Thyroid gland (tissue), 4 donors: ENCODE results near the gene MEIOC. TPM values are rescaled to one million over a fixed set of nuclear protein-coding genes. Genes with fewer than 3 reads are reported as not detected.
"Not testable (repeated sequence)": the region's sequence is repeated elsewhere in the genome, so short reads cannot be mapped to it uniquely, and the experiment has no call there.

Experiments
- DNase-seq, 2 donors: peaks; one replicate each; pipeline ENCODE4 v3.0.0-alpha.2; 2019
- H3K27ac ChIP-seq, 3 donors: fragments of 200-600 bp; sonication (generic); 1 replicate in 2 of 3; 2 replicates in 1 of 3; pipeline ENCODE4 v1.5.1; 2016 to 2019; ENCODE audit warnings: mild to moderate bottlenecking in 1 of 3, moderate library complexity in 1 of 3
- H3K27me3 ChIP-seq: fragments of 200-600 bp; sonication (generic); one replicate; pipeline ENCODE4 v1.5.1; 2019
- H3K36me3 ChIP-seq, 2 donors: fragments of 200-600 bp; sonication (generic); one replicate each; pipeline ENCODE4 v1.5.1; 2016 to 2019
- H3K4me1 ChIP-seq, 2 donors: fragments of 200-600 bp; sonication (generic); one replicate each; pipeline ENCODE4 v1.5.1; 2017 to 2019
- H3K4me3 ChIP-seq, 3 donors: fragments of 200-600 bp; sonication (generic); replicated peaks in 1 of 3; 1 replicate in 2 of 3; 2 replicates in 1 of 3; pipeline ENCODE4 v1.5.1; 2016; ENCODE audit warnings: mild to moderate bottlenecking in 1 of 3
- H3K9me3 ChIP-seq: fragments of 200-600 bp; sonication (generic); one replicate; pipeline ENCODE4 v1.5.1; 2017
- POLR2A ChIP-seq, 2 donors: fragments of 450-650 bp; IDR thresholded peaks; one replicate each; pipeline ENCODE4 v1.6.1; 2017; ENCODE audit warnings: antibody characterized with exemption in 2 of 2, mild to moderate bottlenecking in 2 of 2, moderate library complexity in 1 of 2
- WGBS, 2 donors: methylation state at CpG; one replicate each; pipeline ENCODE4 v1.1.5; 2017; 5-methylcytosine and 5-hydroxymethylcytosine counted together
- intact Hi-C: fragments of 100-400 bp; cut with DNase I; formaldehyde crosslinking; loops from one replicate; pipeline ENCODE4 v1.15.1; 2023
- total RNA-seq, 4 donors: library from RNA; depleted of rRNA; stranded (reverse); fragments of >200 nt; gene quantifications; one replicate each; pipeline ENCODE4 v1.2.3, GENCODE V29; 2016
- TF ChIP-seq, protein P1 (sequence below), 6 experiments: fragments of 200-600 bp in 3 of 6; fragments of 450-650 bp in 3 of 6; sonication (generic) in 3 of 6; IDR thresholded peaks; one replicate each; pipeline ENCODE4 v1.5.1; 2016 to 2019; ENCODE audit warnings: antibody characterized with exemption in 6 of 6, mild to moderate bottlenecking in 2 of 6, inconsistent platforms in 1 of 6, moderate library complexity in 1 of 6

Gene MEIOC
- total RNA-seq, 4 donors from 2014 or later, result 0.27 to 0.33 TPM; not detected in 2

DNA sequence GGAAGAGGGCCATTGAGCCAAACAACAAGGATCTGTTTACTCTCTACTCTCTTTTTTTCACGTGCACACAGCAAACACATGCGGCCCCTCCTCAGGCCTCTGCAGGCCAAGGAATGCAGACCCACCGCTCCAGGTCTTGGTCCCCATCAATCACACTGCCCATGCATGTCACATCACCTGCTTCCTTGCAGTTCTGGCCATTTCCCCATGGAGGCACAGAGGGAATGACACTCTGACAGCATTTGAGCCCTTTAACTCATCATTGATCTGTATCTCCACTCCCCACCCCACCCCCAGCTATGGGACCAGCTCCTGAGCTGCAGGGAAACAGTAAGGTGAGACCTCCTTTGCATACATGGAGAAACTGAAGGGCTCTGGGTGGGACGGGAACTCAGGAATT, 45.9 kb upstream of the MEIOC start:
- Histone ChIP-seq H3K4me1 (no peaks in the 10 kb centered on the region), H3K36me3 (no peaks in the 10 kb centered on the region), H3K27ac (no peak overlapping the region), H3K27me3 (no peaks in the 10 kb centered on the region), H3K9me3 (no peaks in the 10 kb centered on the region), H3K4me3 (no peak overlapping the region)
- DNase-seq, result no peak
- WGBS, 2 donors, result 59 to 69% methylated on average over 4 of the region's 4 CpGs
- TF ChIP-seq POLR2A (IDR thresholded peaks at IDR 0.05), result no peak
- TF ChIP-seq, protein P1, sequence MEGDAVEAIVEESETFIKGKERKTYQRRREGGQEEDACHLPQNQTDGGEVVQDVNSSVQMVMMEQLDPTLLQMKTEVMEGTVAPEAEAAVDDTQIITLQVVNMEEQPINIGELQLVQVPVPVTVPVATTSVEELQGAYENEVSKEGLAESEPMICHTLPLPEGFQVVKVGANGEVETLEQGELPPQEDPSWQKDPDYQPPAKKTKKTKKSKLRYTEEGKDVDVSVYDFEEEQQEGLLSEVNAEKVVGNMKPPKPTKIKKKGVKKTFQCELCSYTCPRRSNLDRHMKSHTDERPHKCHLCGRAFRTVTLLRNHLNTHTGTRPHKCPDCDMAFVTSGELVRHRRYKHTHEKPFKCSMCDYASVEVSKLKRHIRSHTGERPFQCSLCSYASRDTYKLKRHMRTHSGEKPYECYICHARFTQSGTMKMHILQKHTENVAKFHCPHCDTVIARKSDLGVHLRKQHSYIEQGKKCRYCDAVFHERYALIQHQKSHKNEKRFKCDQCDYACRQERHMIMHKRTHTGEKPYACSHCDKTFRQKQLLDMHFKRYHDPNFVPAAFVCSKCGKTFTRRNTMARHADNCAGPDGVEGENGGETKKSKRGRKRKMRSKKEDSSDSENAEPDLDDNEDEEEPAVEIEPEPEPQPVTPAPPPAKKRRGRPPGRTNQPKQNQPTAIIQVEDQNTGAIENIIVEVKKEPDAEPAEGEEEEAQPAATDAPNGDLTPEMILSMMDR (IDR thresholded peaks at IDR 0.05), result no peak
- intact Hi-C loops, result no loop called here

DNA sequence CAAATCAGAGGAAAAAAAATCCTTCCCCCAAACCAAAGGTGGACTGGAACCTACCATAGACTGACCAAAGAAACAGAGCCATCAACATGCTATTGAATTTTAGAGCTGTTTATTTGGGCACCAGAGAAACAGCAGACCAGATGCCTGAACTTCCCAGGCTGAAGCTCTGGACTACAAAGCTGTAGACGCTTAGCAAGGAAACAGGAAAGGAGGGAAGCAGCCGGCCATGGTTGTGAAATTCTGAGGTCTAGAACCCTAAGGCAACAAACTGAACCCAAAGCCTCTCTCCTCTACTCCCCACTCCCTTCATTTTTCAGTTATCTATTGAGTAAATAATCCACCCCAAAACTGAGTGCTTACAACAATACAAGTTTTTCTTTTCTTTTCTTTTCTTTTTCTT, 45.4 kb upstream of the MEIOC start:
- Histone ChIP-seq H3K4me1 (no peaks in the 10 kb centered on the region), H3K27ac (no peak overlapping the region), H3K27me3 (no peaks in the 10 kb centered on the region), H3K4me3 (no peak overlapping the region), H3K36me3 (no peaks in the 10 kb centered on the region), H3K9me3 (no peaks in the 10 kb centered on the region)
- TF ChIP-seq POLR2A (IDR thresholded peaks at IDR 0.05), result no peak
- TF ChIP-seq, protein P1 (IDR thresholded peaks at IDR 0.05), result no peak
- intact Hi-C loops, result no loop called here
- DNase-seq, result no peak
- whole genome bisulfite sequencing, 2 donors, result 36 to 55% methylated on average over 2 of the region's 2 CpGs

DNA sequence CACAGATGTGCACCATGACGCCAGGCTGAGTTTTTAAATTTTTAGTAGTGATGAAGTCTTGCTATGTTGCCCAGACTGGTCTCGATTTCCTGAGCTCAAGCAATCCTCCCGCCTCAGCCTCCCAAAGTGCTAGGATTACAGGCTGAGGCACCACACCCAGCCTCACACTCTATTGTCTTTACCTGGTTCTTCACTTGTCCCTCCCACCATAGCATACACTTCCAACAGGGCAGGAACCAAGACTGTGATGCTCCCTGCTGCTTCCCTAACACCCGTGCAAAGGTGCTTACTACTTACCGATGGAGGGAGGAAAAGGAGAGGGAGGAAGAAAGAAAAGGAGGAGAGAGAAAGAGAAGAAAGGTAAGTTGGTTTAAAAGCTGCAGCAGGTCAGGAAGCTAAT, 41.4 kb upstream of the MEIOC start:
- no peaks in the 10 kb centered on the region for H3K9me3 ChIP-seq
- intact Hi-C loops, result no loop called here
- H3K27ac ChIP-seq, result no peak overlapping the region
- no peaks in the 10 kb centered on the region for H3K36me3 ChIP-seq
- no peak for DNase-seq
- H3K4me1 ChIP-seq, result no peaks in the 10 kb centered on the region
- H3K4me3 ChIP-seq, result no peak overlapping the region
- 60 to 64% methylated on average over 5 of the region's 5 CpGs for WGBS, 2 donors
- no peaks in the 10 kb centered on the region for H3K27me3 ChIP-seq
- TF ChIP-seq, protein P1 (IDR thresholded peaks at IDR 0.05), result no peak
- TF ChIP-seq POLR2A (IDR thresholded peaks at IDR 0.05), result no peak

DNA sequence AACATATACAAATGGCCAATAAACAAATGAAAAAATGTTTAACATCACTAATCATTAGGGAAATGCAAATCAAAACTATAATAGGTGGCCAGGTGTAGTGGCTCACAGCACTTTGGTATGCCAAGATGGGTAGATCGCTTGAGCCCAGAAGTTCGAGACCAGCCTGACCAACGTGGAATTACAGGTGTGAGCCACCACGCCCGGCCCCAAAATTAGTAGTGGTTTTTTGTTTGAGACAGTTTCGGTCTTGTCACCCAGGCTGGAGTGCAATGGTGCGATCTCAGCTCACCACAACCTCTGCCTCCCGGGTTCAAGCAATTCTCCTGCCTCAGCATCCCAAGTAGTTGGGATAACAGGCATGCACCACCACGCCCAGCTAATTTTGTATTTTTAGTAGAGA, 37.6 kb upstream of the MEIOC start:
- 84 to 86% methylated on average over 9 of the region's 9 CpGs for WGBS, 2 donors
- H3K36me3 ChIP-seq, H3K27me3 ChIP-seq, intact Hi-C loops, DNase-seq, H3K27ac ChIP-seq, H3K4me3 ChIP-seq, H3K4me1 ChIP-seq, H3K9me3 ChIP-seq: not testable (repeated sequence)

DNA sequence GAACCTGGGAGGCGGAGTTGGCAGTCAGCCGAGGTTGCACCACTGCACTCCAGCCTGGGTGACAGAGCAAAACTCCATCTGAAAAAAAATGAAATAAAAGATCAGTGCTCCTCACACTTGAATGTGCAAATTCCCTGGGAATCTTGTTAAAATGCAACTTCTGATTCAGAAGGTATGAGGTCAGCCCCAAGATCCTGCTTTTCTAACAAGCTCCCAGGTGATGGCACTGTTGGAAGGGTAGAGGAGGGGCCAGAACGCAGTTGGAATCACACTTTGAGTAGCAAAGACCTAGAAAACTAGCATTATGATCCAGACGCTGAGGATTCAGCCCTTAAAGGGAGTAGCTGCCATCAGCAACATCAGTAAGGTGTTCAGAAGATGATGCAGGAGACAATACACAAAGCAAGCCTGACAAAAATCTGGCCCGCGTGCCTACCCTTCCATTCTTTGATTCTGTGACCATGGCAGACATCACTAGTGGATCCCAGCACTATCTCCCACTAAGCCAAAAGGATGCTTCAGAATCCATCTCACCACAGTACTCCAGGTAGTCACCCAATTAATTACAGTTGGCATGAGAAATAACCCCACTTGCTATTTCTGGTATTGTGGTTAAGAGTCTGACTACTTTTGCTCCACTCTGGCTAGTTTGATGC, 33.1 kb upstream of the MEIOC start:
- Histone ChIP-seq H3K4me1 (peaks cover 6 to 12% of the 10 kb centered on the region in 2 donors), H3K36me3 (no peaks in the 10 kb centered on the region), H3K27me3 (no peaks in the 10 kb centered on the region), H3K27ac (no peak overlapping the region), H3K9me3 (no peaks in the 10 kb centered on the region), H3K4me3 (no peak overlapping the region)
- no peak for DNase-seq
- intact Hi-C loops, result no loop called here
- 75 to 77% methylated on average over 6 of the region's 6 CpGs for WGBS, 2 donors
- TF ChIP-seq POLR2A (IDR thresholded peaks at IDR 0.05), result no peak
- TF ChIP-seq, protein P1 (IDR thresholded peaks at IDR 0.05), result no peak
